Measurements from ENCODE around the gene ACAA1.
"Not testable (repeated sequence)": the region's sequence is repeated elsewhere in the genome, so short reads cannot be mapped to it uniquely, and the experiment has no call there.

ACAA1 gene

GRCh38 chr3:38101811-38102443 is 35.0 kb downstream of the ACAA1 start:
- DNase-seq (ENCODE audit: low read depth) = no peak

GRCh38 chr3:38100498-38100897 is 36.4 kb downstream of the ACAA1 start:
- no peak for DNase-seq (ENCODE audit: low read depth)

- no peak for DNase-seq (ENCODE audit: low read depth)
These were observed 37.4 kb downstream of the ACAA1 start for GRCh38 chr3:38099518-38099917.

DNA sequence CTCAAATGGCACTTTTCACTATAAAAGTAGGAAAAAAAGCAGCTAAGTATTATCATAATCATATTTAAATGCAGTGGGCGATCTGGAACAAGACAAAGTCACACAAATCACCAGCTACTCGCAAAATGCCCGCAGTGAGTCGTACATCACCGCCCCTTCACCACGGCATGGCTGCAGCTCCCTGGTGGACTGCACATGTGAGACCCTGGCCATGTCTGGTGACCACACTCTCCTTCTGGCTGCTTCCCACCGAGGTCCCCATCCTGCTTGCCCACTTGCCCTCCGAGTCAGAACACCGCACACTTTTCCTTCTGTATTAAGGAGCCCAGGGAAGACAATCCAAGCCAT is 38.6 kb downstream of the ACAA1 start:
- no peak for DNase-seq (ENCODE audit: low read depth)

GRCh38 chr3:38097446-38098375 is 39.2 kb downstream of the ACAA1 start:
- DNase-seq (ENCODE audit: low read depth) = no peak

GRCh38 chr3:38095669-38096483 is 41.1 kb downstream of the ACAA1 start:
- DNase-seq (ENCODE audit: low read depth) = no peak

DNA sequence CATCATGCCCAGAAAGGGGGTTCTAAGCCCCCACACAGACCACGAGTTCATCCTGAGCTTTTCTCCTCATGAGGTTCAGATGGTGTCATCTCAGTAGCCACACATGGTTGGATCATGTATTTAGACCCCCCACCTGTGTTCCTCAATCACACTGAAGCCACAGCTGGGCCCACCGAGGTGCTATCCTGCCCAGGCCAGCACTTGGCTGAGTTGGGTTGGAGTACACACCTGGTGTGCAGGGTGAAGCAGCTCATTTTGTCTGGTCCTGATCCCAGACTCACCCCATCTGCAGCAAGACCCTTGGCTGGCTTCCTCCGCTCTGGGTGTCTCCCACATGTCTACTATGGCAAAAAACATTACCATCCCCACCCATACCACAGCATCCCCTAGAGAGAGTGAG is 41.9 kb downstream of the ACAA1 start:
- DNase-seq (ENCODE audit: low read depth) = no peak

GRCh38 chr3:38090453-38090852 is 46.5 kb downstream of the ACAA1 start:
- no peak for DNase-seq (ENCODE audit: low read depth)

DNA sequence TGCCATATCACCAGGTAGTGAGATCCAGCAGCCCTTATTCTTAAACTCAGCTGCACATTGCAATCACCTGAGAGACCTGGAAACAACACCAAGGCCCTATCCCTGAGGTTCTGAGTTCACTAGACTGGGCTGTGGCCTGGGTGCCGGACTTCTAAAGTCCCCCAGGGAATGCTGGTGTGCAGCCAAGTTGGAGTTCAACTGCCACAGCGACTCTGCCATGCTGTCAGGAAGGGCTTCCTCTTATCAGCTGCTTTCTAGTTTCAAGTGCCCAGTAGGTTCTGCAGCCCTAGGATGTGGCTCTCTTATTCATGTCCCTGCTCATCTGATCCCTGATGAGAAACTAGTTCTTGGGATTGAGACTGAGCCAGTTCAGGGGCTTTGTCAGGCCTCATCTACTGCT is 47.8 kb downstream of the ACAA1 start:
- DNase-seq (ENCODE audit: low read depth) = no peak

DNA sequence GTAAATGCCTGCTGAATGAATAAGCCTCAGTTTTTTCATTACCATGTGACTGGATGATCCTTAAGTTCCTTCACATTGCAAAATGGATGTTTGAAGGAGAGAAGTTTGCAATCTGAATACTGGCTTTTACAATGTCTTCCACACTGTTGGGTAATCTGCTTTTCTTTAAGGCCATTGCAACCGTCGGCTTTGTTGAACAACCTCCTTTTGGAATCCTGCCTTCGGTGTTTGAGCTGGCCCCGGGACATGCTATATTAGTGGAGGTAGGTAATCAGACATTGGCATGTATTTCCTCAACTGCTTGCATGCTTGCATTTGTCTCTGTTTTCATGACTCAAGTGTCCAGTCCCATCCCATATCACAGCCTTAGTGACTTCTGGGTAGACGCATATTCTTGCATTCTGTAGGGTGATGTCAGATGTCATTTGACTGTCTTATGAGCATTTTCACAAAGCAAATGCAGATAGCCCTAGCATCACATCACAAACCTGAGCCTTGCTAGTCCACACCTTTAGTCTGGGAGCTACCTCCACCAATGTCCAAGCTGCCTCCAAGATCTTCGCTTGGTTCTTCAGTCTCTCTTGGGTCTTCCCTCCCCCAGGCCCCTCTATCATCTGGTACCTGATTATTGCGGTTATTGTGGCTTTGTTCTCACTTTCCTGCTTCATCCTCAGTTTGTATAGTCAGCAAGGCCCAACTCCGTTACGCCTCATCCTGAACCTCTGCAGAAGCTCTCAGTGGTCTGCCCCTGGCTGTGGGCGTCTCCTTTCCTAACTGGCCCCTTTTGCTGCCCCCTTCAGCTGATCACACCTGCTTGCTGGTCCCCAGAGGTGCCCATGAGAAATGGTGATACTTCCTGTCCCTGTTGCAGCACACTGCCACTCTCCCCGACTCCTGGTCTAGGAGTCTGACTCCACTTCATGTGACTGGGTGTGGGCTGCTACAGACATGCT is 48.5 kb downstream of the ACAA1 start:
- DNase-seq (ENCODE audit: low read depth) = no peak

- DNase-seq (ENCODE audit: low read depth) = not testable (repeated sequence)
These were observed 49.6 kb downstream of the ACAA1 start for GRCh38 chr3:38087278-38087677.

GRCh38 chr3:38086496-38086895 is 50.4 kb downstream of the ACAA1 start:
- no peak for DNase-seq (ENCODE audit: low read depth)

DNA sequence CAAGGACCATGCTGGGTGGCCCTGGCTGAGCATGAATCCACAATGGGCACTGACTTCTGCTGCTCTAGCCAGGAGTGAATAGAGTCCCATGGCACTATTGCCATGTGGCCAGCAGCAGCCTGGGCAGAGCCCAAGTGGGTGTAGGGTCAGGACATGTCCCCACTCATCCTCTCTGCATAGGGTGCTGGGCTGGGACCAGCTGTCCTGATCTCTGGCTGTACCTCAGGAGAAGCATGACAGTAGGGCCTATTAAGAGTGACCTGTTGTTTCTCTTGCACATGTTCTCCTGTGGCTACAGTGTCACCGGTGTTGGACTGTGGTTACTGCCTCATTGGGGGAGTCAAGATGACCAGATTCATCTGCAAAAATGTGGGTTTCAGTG is 51.0 kb downstream of the ACAA1 start:
- DNase-seq (ENCODE audit: low read depth) = no peak

- no peak for DNase-seq (ENCODE audit: low read depth)
These were observed 51.5 kb downstream of the ACAA1 start for GRCh38 chr3:38085311-38085942.

DNA sequence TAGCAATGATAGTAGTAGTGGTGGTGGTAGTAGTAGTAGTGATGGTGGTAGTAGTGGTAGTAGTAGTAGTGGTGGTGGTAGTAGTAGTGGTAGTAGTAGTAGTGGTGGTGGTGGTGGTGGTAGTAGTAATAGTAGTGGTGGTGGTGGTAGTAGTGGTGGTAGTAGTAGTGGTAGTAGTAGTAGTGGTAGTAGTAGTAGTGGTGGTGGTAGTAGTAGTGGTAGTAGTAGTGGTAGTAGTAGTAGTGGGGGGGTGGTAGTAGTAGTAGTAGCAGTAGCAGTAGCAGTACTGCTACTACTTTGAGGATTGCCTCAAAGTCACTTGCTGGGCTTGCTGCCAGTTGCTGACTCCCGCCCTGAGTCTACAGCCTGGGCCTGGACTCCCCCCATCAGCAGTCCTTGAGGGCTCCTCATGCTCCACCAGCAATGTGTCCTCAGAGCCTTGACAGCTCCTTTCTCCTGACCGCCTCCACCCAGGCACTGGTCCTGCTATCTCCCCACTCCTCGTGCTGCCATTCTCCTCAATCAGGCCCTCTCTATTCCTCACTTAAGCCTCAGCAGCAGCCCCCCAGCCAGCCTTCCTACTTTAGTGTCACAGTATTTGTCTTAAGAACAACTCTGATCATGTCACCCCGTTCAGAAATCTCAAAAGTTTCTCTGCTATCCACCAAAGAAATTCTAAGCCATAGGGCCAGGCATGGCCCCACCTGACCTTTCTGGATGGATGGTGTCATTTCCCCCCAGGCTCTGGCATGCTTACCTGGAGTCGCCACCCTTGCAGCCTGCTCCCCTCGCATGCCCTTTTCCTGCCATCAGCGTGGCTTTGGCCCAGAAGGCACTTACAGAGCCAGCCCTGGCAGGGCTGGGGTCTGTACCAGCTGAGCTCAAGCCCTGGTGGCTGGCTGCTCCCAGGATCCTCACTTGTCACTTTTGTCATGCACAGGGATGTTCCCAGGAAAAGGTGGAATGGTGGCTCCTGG is 52.3 kb downstream of the ACAA1 start:
- DNase-seq (ENCODE audit: low read depth) = no peak

- DNase-seq (ENCODE audit: low read depth) = no peak
These were observed 53.0 kb downstream of the ACAA1 start for GRCh38 chr3:38083871-38084333.

DNA sequence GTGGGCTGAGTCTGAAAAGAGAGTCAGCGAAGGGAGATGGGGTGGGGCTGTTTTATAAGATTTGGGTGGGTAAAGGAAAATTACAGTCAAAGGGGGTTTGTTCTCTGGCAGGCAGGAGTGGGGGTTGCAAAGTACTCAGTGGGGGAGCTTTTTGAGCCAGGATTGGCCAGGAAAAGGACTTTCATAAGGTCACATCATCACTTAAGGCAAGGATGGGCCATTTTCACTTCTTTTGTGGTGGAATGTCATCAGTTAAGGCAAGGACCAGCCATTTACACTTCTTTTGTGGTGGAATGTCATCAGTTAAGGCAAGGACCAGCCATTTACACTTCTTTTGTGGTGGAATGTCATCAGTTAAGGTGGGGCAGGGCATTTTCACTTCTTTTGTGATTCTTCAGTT is 53.7 kb downstream of the ACAA1 start:
- not testable (repeated sequence) for DNase-seq (ENCODE audit: low read depth)

DNA sequence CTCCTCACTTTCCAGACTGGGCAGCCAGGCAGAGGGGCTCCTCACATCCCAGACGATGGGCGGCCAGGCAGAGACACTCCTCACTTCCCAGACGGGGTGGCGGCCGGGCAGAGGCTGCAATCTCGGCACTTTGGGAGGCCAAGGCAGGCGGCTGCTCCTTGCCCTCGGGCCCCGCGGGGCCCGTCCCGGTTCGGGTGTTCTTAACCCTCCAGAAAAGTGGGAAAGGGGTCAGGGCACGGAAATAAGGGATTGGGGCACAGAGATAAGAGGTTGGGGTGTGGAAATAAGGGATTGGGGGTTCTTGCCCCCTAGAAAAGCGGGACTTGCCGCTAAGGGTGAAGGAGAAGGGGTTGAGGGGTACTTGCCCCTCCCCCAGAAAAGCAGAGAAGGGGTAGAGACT is 54.6 kb downstream of the ACAA1 start:
- not testable (repeated sequence) for DNase-seq (ENCODE audit: low read depth)

DNA sequence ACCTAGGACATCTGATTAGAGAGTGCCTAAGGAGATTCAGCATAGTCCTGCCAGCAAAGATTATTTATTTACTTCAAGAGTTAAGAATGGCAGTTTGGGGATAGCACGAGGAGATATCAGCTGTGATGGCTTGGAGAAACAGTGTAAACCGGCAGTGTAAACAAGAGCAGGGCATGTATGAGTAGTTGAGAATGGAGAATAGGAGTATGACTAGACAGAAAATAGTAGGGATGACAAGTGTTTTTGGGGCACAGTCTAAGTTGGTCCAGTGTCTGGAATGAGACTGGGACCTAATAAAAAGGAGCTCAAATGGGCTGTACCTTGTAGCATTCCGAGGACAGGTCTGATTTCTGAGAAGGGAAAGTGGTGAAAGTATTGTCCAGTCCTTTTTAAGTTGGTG is 59.9 kb downstream of the ACAA1 start:
- DNase-seq (ENCODE audit: low read depth) = not testable (repeated sequence)

Measured in HS-27A (cell line).